GM19238 (cell line): ENCODE data around the gene EID2.

ENCODE experiments used
- DNase-seq: peaks from one replicate; pipeline ENCODE4 v3.0.0; 2011; ENCODE audit warnings: low spot score; ENCODE audit not compliant: insufficient read length

EID2 gene, protein sequence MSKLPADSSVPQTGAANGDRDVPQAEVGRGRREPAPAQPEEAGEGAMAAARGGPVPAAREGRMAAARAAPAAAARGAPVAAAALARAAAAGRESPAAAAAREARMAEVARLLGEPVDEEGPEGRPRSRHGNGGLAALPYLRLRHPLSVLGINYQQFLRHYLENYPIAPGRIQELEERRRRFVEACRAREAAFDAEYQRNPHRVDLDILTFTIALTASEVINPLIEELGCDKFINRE

GRCh38 chr19:39539518-39540332 is at the start of gene EID2:
EID2 (minus strand) TSS chr19:39540161; CDS start chr19:39540079, 82 bp downstream.
- peak; percentile 91 for DNase-seq

- DNase-seq: no peak
These were observed 48.1 kb upstream of the EID2 start for GRCh38 chr19:39588066-39588465.

DNA sequence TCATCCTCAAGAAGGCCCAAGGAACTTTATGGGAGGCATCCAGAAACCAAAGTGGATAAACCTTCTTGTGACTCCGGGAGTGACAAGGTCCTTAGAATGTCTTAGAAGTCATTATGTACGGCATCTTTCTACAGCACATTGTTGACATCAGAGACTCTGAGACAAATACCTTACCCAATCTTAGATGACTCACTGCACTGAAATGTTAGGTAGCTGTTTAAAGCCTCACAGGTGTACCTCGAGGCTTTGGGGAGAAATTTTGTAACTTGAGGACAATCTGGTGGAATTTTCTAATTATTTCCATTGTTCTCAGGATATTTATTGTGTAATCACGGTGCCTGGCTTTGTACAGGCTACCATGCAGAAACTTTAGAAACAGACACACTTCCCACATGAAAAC is 47.5 kb upstream of the EID2 start:
- no peak for DNase-seq

DNA sequence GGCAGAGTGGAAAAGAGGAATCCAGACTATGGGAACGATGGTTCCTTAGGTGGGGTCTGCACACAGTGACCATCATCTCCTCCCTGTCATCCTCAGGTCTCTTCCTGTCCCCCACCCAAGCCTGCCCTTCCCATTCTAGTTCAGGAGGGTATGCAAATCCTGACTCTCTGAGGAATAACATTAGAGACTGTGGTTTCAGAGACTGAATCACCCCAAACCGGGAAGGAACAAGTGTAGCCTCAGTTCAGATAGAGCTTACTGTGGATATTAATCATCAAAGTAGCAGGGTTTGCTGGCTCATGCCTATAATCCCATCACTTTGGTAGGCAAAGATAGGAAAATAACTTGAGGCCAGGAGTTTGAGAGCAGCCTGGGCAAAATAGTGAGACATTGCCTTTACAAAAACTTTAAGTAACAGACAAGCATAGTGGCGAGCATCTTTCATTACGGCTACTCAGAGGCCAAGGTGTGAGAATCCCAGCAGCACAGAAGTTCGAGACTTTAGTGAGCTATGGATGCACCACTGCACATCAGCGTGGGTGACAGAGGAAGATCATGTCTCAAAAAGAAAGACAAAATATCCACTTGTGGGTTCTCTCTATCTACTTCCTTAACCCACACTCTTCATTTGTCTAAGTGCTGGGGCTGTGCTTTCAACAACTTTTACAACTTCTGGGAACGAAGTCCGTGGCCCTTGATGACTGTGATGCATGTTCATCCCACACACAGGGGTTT is 43.1 kb upstream of the EID2 start:
- DNase-seq: no peak

GRCh38 chr19:39582442-39582841 is 42.5 kb upstream of the EID2 start:
- no peak for DNase-seq

DNA sequence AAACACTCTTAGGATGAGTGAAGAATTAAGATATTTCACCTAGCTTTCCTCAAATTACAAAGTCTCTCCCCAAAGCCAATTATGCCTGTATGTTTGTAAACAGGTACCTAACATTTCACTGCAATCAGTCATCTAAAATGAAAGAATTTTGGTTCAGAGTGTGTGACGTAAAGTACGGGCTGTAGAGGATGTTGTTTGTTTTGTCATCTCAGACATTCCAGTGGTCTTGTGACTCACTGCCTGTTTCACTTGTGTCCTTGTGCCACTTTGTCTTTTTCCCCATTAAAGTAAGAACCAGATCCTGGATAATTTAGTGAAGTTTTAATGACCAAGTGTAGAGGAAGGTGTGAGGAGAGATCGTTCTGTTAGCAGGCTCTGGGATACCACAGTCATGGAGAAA is 28.6 kb upstream of the EID2 start:
- no peak for DNase-seq

DNA sequence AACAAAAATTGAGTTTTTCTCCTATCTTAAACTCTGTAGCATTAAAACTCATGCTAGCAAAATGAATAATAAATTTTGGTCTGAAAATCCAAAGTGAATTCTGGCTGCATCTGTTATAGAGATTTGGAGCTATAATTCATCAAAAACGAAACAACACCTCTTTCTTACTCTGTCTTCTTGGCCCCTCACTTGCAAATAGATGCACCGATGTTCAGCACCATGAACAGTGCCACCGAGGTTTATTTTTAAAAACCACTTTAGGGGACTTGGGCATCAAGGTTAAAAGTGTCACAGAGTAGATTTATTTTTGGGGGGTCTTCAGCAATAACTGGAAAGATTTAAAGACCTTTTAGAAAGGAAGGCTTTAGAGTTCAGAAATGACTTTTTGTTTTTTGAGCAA is 26.1 kb upstream of the EID2 start:
- no peak for DNase-seq

GRCh38 chr19:39563408-39563807 is 23.4 kb upstream of the EID2 start:
- DNase-seq: no peak

DNA sequence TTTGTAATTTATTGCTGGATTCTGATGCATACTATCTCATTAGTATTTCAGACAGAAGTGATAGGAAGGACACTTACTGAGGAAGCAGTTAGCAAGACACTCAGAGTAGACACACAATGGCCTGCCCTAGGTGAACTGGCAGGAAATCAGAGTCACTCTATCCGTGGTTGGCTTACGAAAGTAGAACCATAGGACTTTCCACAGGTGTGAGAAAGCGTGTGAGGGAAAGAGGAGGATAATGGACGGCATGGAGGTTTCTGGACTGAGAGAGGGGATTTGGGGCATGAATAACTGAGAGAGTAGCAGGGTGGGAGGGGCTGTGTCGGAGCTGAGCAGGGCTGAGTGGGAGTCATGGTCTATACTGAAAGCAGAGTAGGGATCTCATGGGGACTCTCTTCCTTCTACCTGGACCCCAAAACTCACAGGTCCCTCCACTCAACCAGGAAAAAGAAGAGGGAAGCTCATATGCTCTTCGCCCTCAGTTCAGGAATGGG is 18.7 kb upstream of the EID2 start:
- no peak for DNase-seq

DNA sequence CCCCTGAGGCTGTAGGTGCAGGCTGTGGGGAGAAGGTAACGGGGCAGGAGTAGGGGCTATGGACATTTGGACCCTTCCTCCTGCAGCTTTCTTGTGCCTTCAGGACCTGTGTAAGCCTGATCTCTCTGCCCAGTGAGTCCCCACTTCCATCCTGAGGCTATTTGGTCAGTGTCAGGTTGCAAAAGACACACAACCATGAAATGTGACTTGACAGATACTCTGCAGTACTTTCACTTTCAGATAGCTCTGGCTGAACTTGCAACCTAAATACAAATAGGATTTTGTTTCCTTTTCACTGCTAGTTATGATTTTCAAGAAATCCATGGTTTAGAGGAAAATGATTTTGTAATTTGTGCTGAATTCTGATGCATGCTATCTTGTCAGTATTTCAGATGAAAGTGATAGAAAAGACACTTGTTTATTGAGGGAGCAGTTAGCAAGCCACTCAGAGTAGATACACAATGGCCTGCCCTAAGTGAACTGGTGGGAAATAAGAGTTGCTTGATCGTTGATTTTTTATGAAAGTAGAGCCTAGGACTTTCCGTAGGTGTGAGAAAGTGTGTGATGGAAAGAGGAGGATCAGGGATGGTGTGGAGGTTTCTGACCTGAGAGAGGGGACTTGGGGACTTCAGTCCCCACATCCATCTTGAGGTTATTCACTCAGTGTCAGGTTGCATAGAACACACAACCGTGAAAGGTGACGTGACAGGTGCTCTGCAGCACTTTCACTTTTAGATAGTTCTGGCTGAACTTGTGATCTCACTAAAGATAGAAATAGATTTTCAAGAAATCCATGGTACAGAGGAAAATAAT is 18.1 kb upstream of the EID2 start:
- DNase-seq: peak; percentile 32

DNA sequence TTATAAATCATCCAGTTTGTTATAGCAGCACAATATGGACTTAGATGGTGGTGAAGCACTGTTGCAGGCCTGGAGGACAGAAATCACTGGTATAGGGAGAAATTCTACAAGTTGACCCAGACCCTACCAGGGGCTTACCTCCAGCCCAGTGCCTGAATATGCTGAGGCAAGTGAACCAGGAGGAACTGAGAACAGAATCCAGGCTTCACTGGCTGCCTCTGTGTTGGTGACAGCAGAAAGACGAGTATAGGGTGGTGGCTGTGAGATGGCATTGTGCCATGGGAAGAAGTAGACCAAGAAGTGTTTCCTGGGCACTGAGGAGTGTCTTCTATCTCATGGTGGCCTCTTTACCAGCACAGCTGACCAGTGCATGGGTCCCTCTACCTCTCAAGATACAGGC is 15.9 kb upstream of the EID2 start:
- DNase-seq: no peak

DNA sequence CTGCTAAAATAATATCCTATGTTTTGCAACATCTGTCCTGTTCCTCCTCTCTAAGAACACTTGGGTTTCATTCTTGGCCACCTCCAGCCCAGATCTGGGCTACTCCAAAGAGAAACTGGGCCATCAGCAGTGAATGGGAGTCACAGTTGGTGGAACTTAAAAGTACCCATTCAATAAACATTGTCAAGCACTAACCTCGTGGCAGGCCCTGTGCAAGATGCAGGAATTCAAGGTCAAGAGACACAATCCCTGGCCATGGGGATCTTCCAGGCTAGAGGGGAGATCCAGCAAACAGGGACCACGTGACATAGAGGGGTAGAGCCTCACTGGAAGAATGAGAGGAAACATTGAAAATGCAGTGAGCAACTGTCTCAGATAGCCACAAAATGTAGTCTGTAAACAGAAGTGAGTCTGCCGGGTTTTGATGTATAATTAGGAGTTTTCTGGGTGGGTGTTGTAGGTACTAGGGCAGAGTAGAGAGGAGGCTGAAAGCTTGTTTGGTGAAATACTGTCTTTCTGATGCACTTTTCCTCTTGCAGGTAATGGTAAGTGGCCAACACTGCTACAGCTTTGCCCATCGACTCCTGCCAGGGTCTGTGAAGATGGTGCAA is 14.8 kb upstream of the EID2 start:
- DNase-seq: no peak

DNA sequence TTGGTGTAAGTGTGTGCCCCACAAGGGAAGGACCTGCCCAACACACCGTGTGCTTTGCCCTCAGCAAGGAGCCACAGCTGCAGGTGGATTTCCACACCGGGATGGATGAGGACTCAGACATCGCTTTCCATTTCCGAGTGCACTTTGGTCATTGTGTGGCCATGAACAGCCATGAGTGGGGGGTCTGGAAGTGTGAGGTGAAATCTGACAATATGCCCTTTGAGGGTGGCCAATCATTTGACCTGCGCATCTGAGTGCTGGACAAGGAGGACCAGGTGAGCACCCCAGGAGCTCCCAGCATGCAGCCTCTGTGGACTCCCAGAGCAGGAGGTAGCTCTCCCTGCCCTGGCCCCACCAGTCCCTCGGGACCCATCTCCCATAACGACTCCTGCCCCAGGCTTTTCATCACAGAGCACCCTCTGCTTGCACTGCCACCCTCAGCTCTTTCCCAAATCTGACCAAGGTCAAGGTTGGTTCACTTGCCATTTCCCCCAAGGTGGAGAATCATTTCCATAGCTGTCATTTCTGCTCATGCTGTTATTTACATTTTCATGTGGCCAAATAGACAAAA is 13.2 kb upstream of the EID2 start:
- DNase-seq: no peak

DNA sequence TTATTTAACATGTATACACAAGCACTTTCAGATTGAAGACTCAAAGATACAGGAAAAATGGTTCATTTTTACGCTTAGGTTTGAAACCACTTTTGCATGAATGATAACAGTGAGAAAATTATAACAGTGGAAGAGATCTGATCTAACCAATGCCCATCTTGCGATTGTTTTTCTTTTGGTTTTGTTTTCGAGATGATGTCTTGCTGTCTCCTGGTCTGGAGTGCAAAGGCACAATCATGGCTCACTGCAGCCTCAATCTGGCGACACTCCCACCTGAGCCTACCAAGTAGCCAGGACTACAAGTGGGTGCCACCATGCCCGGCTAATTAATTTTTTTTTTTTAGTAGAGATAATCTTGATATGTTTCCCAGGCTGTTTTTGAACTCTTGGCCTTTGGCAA is 10.2 kb upstream of the EID2 start:
- DNase-seq: no peak

DNA sequence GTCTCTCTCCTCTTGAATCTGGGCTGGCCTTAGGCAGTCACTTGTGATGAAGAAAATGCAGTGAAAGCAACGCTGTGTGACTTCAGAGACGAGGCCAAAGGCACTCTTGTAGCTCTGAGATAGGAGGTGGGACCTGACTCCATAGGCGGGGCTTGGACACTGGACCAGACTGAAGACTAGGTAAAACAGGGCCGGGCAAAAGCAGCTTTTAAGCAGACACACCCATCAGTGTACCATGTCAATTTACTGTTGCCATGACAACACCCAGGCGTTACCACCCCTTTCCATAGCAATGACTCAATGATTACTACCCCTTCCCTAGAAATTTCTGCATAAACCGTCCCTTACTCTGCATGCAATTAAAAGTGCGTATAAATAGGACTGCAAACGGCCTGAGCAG is 6.6 kb upstream of the EID2 start:
- DNase-seq: no peak

GRCh38 chr19:39544911-39545310 is 5.0 kb upstream of the EID2 start:
- no peak for DNase-seq

- no peak for DNase-seq
These were observed 4.4 kb upstream of the EID2 start for GRCh38 chr19:39544226-39544903.

- DNase-seq: no peak
These were observed 3.5 kb upstream of the EID2 start for GRCh38 chr19:39543477-39543857.

DNA sequence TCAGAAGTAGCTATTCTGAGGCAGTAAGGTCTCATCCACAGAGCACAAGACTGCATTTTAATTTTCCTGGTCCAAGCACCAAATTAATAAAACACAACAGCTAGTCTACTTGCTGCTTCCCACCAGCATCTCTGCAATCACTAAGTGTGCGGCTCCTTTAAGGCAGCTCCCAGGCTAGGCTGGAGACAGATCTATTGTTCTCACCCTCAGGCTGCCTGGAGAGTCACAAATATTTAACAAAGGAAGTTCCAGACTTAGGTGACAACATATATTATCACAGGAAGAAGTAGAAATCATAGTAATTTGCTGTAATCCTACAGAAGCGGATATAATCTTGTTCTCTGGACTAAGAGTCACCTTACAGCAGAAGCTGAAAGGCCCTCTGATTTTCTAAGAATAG is 2.2 kb upstream of the EID2 start:
- DNase-seq: no peak

DNA sequence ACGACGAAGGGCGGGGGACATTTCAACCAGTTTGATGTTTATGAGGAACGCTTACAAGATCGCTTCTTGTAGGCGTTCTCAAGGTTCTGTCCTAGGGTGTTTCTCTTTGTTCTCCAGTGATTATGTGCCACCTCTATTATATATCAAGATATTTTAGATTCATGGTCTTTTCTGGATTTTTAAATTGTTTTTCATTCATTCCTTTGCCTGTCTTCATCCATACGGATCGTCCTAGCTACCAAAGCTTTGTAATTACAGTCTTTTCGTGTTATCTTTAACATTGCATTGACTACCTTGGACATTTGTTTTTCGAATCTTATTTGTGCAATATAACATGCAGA is 342 bp upstream of the EID2 start:
- DNase-seq: no peak
